Measurements from ENCODE around the gene HORMAD2. TPM values are rescaled to one million over a fixed set of nuclear protein-coding genes. Genes with fewer than 3 reads are reported as not detected.

HORMAD2 gene
- total RNA-seq, 2 donors from 2014 or later = 6.9 TPM; not detected in 1

DNA sequence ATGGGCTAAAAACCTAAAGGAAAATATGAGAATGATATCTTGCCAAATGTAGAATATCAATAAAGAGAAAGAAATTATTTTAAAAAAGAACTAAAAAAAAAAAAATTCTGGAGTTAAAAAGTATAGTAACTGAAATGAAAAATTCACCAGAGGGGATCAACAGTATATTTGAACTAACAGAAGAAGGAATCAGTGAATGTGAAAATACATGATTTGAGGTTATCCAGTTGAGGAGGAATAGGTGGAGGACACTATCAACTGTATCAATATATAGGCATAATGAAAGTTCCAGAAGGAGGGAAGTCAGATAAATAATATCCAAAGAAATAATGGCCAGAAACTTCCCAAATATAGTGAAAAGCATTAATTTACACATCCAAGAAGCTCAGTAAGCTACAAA, 16.1 kb upstream of the HORMAD2 start:
- no peak for DNase-seq (ENCODE audit: low spot score)
- Histone ChIP-seq H3K36me3 (no peaks in the 10 kb centered on the region), H3K4me3 (no peak overlapping the region), H3K9me3 (no peaks in the 10 kb centered on the region), H3K27ac (no peak overlapping the region), H3K4me1 (replicated peaks) (no peaks in the 10 kb centered on the region), H3K27me3 (replicated peaks; ENCODE audit: insufficient read depth) (no peaks in the 10 kb centered on the region)
- intact Hi-C loops (cut with DNase I) = no loop called here
- TF ChIP-seq POLR2AphosphoS5 (IDR thresholded peaks at IDR 0.05) = no peak
- TF ChIP-seq, protein P1, sequence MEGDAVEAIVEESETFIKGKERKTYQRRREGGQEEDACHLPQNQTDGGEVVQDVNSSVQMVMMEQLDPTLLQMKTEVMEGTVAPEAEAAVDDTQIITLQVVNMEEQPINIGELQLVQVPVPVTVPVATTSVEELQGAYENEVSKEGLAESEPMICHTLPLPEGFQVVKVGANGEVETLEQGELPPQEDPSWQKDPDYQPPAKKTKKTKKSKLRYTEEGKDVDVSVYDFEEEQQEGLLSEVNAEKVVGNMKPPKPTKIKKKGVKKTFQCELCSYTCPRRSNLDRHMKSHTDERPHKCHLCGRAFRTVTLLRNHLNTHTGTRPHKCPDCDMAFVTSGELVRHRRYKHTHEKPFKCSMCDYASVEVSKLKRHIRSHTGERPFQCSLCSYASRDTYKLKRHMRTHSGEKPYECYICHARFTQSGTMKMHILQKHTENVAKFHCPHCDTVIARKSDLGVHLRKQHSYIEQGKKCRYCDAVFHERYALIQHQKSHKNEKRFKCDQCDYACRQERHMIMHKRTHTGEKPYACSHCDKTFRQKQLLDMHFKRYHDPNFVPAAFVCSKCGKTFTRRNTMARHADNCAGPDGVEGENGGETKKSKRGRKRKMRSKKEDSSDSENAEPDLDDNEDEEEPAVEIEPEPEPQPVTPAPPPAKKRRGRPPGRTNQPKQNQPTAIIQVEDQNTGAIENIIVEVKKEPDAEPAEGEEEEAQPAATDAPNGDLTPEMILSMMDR (IDR thresholded peaks at IDR 0.05) = no peak
- no peak for TF ChIP-seq POLR2A (IDR thresholded peaks at IDR 0.05)

DNA sequence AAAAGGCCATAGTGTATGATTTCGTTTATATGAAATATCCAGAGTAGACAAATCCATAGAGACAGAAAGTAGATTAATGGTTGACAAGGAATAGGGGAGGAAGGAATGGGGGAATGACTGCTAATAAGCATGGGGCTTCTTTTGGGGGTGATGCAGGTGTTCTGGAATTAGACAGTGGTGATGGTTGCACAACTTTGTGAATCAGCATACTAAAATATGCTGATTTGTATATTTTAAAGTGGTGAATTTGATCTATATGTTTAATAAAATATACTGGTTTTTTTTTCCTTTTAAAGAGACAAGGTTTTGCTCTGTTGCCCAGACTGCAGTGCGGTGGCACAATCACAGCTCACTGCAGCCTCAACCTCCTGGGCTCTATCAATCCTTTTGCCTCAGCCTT, 6.5 kb upstream of the HORMAD2 start:
- H3K36me3 ChIP-seq = no peaks in the 10 kb centered on the region
- no peak overlapping the region for H3K27ac ChIP-seq
- TF ChIP-seq POLR2AphosphoS5 (IDR thresholded peaks at IDR 0.05) = no peak
- H3K27me3 ChIP-seq (replicated peaks; ENCODE audit: insufficient read depth) = no peaks in the 10 kb centered on the region
- no peak for DNase-seq (ENCODE audit: low spot score)
- intact Hi-C loops (cut with DNase I) = no loop called here
- no peaks in the 10 kb centered on the region for H3K9me3 ChIP-seq
- H3K4me3 ChIP-seq = no peak overlapping the region
- H3K4me1 ChIP-seq (replicated peaks) = no peaks in the 10 kb centered on the region
- 77% methylated on average over 2 of the region's 2 CpGs for WGBS

DNA sequence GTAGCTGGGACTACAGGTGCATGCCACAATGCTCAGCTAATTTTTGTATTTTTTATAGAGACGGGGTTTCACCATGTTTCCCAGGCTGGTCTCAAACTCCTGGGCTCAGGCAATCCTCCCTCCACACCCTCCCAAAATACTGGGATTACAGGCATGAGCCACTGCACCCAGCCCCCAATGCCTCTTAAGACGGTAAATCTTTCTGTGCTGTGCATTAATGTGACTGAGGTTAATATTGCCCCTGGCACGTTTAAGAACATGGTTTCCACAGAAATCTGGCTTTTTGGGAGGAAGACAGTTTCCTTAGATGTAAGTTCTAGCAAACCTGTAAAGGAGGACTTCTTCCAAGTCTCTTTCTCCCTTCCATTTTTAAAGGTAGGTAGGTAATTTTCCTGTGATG, 6.1 kb upstream of the HORMAD2 start:
- 42% methylated on average over 3 of the region's 3 CpGs for WGBS
- Histone ChIP-seq H3K4me1 (replicated peaks) (no peaks in the 10 kb centered on the region), H3K36me3 (no peaks in the 10 kb centered on the region), H3K4me3 (no peak overlapping the region), H3K9me3 (no peaks in the 10 kb centered on the region), H3K27me3 (replicated peaks; ENCODE audit: insufficient read depth) (no peaks in the 10 kb centered on the region), H3K27ac (no peak overlapping the region)
- intact Hi-C loops (cut with DNase I) = no loop called here
- TF ChIP-seq POLR2AphosphoS5 (IDR thresholded peaks at IDR 0.05) = no peak
- TF ChIP-seq, protein P1 (IDR thresholded peaks at IDR 0.05) = no peak
- DNase-seq (ENCODE audit: low spot score) = no peak

- intact Hi-C loops (cut with DNase I) = no loop called here
- WGBS = 93% methylated on average over 3 of the region's 3 CpGs
- TF ChIP-seq POLR2AphosphoS5 (IDR thresholded peaks at IDR 0.05) = no peak
- TF ChIP-seq, protein P1 (IDR thresholded peaks at IDR 0.05) = no peak
- no peak for TF ChIP-seq POLR2A (IDR thresholded peaks at IDR 0.05)
- H3K27me3 ChIP-seq (replicated peaks; ENCODE audit: insufficient read depth) = no peaks in the 10 kb centered on the region
- H3K36me3 ChIP-seq = no peaks in the 10 kb centered on the region
- no peaks in the 10 kb centered on the region for H3K4me1 ChIP-seq (replicated peaks)
- H3K4me3 ChIP-seq = no peak overlapping the region
- H3K27ac ChIP-seq = no peak overlapping the region
- no peak for DNase-seq (ENCODE audit: low spot score)
- no peaks in the 10 kb centered on the region for H3K9me3 ChIP-seq
Measured at GRCh38 chr22:30074994-30075393, 5.3 kb upstream of the HORMAD2 start.

GRCh38 chr22:30077279-30077880, 2.9 kb upstream of the HORMAD2 start:
- 55% methylated on average over 3 of the region's 3 CpGs for WGBS
- Histone ChIP-seq H3K27ac (no peak overlapping the region), H3K4me3 (no peak overlapping the region), H3K9me3 (no peaks in the 10 kb centered on the region), H3K27me3 (replicated peaks; ENCODE audit: insufficient read depth) (no peaks in the 10 kb centered on the region), H3K4me1 (replicated peaks) (no peaks in the 10 kb centered on the region), H3K36me3 (no peaks in the 10 kb centered on the region)
- DNase-seq (ENCODE audit: low spot score) = no peak
- intact Hi-C loops (cut with DNase I) = no loop called here
- TF ChIP-seq POLR2A (IDR thresholded peaks at IDR 0.05) (no peak), POLR2AphosphoS5 (IDR thresholded peaks at IDR 0.05) (no peak)
- TF ChIP-seq, protein P1 (IDR thresholded peaks at IDR 0.05) = no peak

Measured in prostate gland (tissue), 2 donors.